HG03571 (cell line): ENCODE data around the gene MUC5B.
"Not testable (repeated sequence)": the region's sequence is repeated elsewhere in the genome, so short reads cannot be mapped to it uniquely, and the experiment has no call there.

Experiments
- ATAC-seq: cut with Tn5 transposase; IDR thresholded peaks from one replicate; pipeline ENCODE4 v1.9.1; 2021; ENCODE audit not compliant: unreplicated experiment

Gene MUC5B

GRCh38 chr11:1191786-1192470, 30.9 kb upstream of the MUC5B start:
- ATAC-seq = not testable (repeated sequence)

- no peak for ATAC-seq
Observed at GRCh38 chr11:1192741-1193325, 30.0 kb upstream of the MUC5B start.

DNA sequence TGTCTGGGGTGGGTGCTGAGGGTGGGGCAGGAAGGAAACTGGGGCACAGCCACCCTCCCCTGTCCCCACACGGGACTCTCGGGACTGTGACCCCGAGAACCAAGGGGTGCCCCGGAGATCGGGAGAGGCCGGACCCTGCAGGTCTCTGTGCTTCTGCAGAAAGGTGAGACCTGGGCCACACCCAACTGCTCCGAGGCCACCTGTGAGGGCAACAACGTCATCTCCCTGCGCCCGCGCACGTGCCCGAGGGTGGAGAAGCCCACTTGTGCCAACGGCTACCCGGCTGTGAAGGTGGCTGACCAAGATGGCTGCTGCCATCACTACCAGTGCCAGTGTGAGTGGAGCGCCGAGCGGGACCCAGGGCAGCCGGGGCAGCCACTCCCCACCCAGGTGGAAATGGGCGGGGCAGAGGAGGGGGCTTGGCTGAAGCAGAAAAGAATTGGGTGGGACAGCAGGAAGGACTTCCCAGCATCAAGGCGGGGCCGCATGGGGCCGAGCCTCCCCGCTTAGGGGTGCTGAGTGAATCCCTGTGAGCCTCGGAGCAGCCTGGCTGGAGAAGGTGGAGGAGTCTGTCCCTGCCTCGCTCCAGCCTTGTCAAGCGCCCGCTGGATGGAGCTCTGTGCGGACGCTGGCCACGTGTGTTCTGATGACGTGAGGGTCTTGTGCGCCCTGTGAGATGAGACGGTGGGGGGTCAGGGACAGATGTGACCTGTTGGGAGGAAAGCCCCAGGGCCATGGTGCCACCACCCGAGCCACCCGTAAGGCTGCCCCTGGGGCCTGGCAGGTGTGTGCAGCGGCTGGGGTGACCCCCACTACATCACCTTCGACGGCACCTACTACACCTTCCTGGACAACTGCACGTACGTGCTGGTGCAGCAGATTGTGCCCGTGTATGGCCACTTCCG, 29.3 kb upstream of the MUC5B start:
- ATAC-seq = no peak

GRCh38 chr11:1194231-1194976, 28.5 kb upstream of the MUC5B start:
- ATAC-seq = no peak

DNA sequence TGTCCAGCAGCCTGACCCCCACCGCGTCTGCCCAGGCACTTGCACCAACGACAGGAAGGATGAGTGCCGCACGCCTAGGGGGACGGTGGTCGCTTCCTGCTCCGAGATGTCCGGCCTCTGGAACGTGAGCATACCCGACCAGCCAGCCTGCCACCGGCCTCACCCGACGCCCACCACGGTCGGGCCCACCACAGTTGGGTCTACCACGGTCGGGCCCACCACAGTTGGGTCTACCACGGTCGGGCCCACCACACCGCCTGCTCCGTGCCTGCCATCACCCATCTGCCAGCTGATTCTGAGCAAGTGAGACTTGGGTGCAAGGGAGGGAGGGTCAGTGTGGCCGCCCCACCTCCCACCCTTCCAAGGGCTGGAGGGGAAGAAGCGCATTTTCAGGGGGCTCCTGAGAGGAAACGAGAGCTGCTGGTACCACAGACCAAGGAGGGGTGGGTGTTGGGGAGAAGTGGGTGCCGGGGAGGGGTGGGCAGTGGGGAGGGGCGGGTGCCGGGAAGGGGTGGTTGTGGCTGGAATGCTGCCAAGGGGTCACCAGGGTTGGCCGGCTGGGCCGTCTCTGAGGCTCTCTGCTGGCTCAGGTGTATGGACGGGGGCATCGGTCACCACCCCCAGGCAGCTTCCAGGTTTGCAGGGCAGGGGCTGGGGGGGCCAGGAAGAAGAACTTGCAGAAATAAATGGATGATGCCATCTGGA, 27.7 kb upstream of the MUC5B start:
- ATAC-seq = no peak

GRCh38 chr11:1195682-1196515, 27.0 kb upstream of the MUC5B start:
- ATAC-seq = no peak

DNA sequence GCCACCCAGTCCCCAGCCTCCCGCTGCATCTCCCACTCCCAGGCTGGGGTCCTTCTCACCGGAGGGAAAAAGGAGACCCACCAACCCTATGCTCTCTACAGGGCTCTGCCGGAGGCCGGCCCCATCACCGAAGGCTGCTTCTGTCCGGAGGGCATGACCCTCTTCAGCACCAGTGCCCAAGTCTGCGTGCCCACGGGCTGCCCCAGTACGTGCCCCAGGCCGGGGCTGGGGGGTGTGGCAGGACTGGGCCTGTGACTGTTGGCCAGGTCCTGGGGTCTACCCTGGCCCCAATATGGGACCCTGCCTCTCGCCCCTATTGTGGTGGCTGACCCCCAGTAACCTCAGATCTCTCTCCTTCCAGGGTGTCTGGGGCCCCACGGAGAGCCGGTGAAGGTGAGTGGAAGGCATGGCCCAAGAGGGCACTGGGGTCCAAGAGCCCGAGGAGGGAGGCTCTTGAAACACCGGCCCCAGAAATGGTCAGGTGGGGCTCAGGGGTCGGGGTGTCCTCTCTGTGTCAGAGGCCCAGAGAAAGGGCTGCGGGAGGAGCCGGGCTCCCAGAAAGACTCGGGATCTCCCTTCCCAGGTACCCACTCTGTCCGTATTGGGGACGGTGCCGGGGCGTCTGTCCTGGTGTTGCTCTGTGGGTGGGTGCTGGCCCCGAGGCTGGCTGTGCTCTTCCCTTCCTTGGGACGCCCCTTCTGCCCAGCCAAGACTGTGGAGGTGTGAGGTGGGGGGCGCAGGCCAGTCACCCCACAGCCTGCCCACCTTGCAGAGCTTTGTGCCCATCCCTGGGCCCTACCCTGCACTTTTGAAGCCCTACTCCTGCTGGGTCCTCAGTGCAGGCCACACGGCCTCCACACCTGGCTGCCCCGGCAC, 26.1 kb upstream of the MUC5B start:
- no peak for ATAC-seq

DNA sequence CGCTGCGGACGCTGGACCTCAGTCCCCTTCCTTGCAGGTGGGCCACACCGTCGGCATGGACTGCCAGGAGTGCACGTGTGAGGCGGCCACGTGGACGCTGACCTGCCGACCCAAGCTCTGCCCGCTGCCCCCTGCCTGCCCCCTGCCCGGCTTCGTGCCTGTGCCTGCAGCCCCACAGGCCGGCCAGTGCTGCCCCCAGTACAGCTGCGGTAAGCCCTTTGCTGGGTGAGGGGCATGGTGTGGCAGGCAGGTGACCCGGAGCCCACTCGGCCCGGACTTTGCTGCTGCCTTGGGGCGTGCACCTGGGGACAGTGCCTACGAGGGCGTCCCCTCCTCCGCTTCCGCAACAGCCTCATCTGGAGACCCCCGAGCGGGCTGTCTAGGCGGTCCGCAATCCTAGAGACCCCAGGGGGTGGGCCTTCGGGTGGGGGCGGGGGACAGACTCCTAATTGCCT, 25.4 kb upstream of the MUC5B start:
- ATAC-seq = no peak

DNA sequence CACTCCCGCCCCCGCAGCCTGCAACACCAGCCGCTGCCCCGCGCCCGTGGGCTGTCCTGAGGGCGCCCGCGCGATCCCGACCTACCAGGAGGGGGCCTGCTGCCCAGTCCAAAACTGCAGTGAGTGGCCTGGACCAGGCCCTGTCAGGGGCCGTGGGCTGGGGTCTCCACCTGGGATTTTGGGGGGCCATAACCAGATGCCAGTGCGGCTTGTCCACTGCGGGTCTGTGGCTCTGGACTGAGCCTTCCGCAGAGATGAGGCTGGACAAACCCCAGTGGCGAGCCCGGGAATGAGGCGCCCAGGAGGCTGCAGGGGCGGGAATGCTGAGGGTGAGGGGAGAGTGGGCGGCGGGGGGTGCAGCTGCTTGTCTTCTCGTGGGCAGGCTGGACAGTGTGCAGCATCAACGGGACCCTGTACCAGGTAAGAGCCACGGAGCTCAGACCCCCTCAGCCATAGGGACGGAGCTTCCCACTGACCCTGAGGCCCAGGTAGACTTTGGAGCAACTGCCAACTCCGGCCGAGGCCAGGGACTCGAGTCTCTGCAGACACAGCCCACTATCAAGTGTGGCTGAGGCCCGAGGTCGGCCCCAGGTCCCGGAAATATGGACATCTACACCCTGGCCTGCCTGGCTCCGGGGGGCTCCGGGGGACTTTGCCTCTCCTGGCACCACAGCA, 24.8 kb upstream of the MUC5B start:
- no peak for ATAC-seq

GRCh38 chr11:1198561-1199240, 24.2 kb upstream of the MUC5B start:
- no peak for ATAC-seq

GRCh38 chr11:1199241-1199750, 23.6 kb upstream of the MUC5B start:
- ATAC-seq = no peak

DNA sequence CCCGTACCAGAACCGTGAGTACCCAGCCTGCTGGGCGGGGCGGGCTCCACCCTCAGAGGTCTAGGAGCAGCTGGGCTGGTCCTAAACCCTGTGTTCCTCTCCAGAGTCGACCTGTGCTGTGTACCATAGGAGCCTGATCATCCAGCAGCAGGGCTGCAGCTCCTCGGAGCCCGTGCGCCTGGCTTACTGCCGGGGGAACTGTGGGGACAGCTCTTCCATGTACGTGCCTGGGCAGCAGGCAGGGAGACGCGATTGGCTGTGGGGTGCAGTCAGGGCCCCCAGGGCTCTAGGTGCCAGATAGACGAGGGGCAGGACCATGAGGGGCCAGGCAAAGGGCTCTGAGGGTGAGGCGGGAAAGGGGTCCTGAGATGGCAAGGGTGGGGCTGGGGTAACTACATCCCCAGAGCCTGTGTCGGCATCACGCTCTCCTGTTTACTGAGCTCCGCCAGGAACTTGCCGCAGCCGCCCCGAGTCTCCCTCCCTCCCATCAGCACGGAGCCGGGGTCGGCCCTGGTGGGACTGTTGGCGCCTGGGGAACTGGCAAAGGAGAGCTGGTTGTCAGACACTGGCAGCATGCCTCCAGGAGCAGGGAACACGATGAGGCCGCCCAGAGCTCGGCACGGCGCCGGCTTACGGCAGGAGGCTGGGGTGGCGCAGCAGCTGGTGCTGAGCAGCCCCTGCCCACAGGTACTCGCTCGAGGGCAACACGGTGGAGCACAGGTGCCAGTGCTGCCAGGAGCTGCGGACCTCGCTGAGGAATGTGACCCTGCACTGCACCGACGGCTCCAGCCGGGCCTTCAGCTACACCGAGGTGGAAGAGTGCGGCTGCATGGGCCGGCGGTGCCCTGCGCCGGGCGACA, 22.9 kb upstream of the MUC5B start:
- no peak for ATAC-seq

DNA sequence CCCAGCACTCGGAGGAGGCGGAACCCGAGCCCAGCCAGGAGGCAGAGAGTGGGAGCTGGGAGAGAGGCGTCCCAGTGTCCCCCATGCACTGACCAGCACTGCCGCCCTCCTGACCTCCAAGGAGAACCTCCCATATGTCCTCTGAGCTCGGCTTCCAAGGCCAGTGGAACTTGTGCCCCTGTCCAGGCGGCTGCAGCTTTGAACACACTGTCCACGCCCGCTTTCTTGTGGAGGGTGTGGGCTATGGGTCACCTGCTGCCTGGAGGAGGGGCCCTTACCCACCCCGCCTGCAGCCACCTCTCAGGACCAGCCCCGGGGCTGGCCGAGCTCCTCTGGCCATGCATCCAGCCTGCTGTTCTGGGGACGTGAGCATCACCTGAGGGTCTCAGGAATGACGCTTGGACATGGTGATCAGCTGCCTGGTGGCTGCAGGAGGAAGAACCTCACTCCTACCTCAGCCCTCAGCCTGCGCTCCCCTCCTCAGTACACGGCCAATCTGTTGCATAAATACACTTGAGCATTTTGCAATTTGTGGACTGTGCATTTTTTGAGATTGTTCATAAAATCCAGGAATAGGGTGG, 22.2 kb upstream of the MUC5B start:
- no peak for ATAC-seq

DNA sequence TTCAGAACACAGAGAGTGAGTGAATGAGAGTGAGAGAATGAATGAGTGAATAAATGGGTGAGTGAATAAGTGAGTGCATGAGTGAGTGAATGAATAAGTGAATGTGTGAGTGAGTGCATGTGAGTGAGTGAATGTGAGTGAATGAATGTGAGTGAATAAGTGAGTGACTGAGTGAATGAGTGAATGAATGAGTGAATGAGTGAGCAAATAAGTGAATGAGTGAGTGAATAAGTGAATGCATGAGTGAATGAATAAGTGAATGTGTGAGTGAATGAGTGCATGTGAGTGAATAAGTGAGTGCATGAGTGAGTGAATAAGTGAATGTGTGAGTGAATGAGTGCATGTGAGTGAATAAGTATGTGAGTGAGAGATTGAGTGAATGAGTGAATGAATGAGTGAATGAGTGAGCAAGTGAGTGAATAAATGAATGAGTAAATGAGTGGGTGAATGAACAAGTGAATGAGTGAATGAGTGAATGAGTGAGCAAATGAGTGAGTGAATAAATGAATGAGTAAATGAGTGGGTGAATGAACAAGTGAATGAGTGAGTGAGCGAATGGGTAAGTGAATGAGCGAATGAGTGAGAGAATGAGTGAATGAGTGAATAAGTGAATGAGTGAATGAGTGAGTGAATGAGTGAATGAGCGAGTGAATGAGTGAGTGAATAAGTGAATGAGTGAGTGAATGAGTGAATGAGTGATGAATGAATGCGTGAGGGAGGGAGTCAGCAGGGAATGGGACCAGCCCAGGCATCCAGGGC, 21.3 kb upstream of the MUC5B start:
- no peak for ATAC-seq

DNA sequence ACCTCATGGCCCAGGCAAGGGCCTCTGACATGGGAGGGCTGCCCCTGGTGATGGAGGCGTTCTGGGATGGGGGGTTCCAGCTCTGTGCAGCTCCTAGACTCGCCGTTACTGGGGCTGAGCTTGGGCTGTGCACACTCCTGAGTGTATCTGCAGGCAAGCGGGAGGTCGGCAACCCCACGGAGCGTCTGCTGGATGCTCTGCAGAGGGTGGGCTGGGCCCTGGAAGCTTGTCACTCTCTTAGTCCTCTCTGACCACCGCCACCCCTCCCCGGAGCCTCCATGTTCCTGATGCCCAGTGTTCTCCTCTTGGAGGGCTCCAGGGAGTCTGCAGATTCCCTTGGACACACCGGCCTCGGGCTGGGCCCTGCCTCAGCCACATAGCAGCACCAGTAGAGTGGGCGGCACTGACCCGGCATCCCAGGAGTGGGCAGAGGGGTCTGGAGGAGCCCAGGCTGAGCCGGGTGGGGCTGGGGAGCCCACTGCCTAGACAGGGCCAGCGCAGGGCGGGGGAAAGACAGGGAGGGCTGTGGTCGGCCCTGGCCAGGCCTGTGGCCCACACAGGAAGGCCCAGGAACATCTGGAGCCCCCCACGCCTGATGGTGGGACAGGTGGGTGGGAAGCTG, 20.6 kb upstream of the MUC5B start:
- no peak for ATAC-seq
